NCI-H345 treated with DMSO at 0.1 percent for 48 hours (cell line): Measurements from ENCODE around the gene CTAGE4.
"Not testable (repeated sequence)": the region's sequence is repeated elsewhere in the genome, so short reads cannot be mapped to it uniquely, and the experiment has no call there.

Experiments
- DNase-seq: peaks from one replicate; lab custom pipeline; 2025; ENCODE audit not compliant: unreplicated experiment; lab: John Stamatoyannopoulos, UW

Gene CTAGE4

GRCh38 chr7:144217200-144217599 lies 33.9 kb downstream of the CTAGE4 start:
- not testable (repeated sequence) for DNase-seq

GRCh38 chr7:144218581-144218980 lies 35.3 kb downstream of the CTAGE4 start:
- DNase-seq: not testable (repeated sequence)

- DNase-seq: not testable (repeated sequence)
Observed at GRCh38 chr7:144219149-144219548, 35.9 kb downstream of the CTAGE4 start.

GRCh38 chr7:144220531-144220930 lies 37.3 kb downstream of the CTAGE4 start:
- DNase-seq: not testable (repeated sequence)

- not testable (repeated sequence) for DNase-seq
Observed at GRCh38 chr7:144223675-144224074, 40.4 kb downstream of the CTAGE4 start.

GRCh38 chr7:144226866-144227265 lies 43.6 kb downstream of the CTAGE4 start:
- not testable (repeated sequence) for DNase-seq

GRCh38 chr7:144228810-144229209 lies 45.5 kb downstream of the CTAGE4 start:
- not testable (repeated sequence) for DNase-seq

GRCh38 chr7:144231027-144231426 lies 47.8 kb downstream of the CTAGE4 start:
- DNase-seq: not testable (repeated sequence)

GRCh38 chr7:144233039-144233438 lies 49.8 kb downstream of the CTAGE4 start:
- not testable (repeated sequence) for DNase-seq
